HEK293 (cell line): ENCODE data around the gene CTBP2.

Experiments used
- CTCF ChIA-PET: fragments of 350-600 bp; formaldehyde crosslinking; extraction: SDS; loops from one replicate; lab custom pipeline; 2021; ENCODE audit warnings: antibody characterized with exemption; lab: Yijun Ruan, JAX
- POLR2A ChIA-PET: fragments of 300-600 bp; formaldehyde crosslinking; extraction: SDS; loops from one replicate; lab custom pipeline; 2020; ENCODE audit warnings: antibody characterized with exemption, inconsistent platforms; lab: Yijun Ruan, JAX
- H3K27ac ChIP-seq: fragments of 200-500 bp; sonication (Bioruptor generic); 2 replicates; pipeline ENCODE4 v1.5.1; 2014; ENCODE audit warnings: low read depth, low read length, control low read depth, inconsistent platforms; ENCODE audit errors: extremely low read depth
- H3K36me3 ChIP-seq, 2 experiments: fragments of 200-500 bp in 1 of 2; sonication (Bioruptor generic) in 1 of 2; 1 replicate in 1 of 2; 2 replicates in 1 of 2; pipeline ENCODE4 v1.5.1; 2014 to 2017; ENCODE audit warnings: inconsistent platforms in 2 of 2, low read length in 2 of 2; ENCODE audit not compliant: control insufficient read depth in 2 of 2, insufficient read depth in 1 of 2
- H3K4me1 ChIP-seq: fragments of 200-500 bp; sonication (Bioruptor generic); 2 replicates; pipeline ENCODE4 v1.5.1; 2014; ENCODE audit warnings: mild to moderate bottlenecking, low read length, inconsistent platforms; ENCODE audit not compliant: control insufficient read depth, insufficient read depth
- H3K4me3 ChIP-seq: 2 replicates; pipeline ENCODE4 v1.5.1; 2011; ENCODE audit warnings: low read depth, mild to moderate bottlenecking, control low read depth, low read length, moderate library complexity
- H3K9me3 ChIP-seq: fragments of 200-500 bp; sonication (Bioruptor generic); 2 replicates; pipeline ENCODE4 v1.5.1; 2014; ENCODE audit warnings: low read depth, low read length, inconsistent platforms; ENCODE audit not compliant: control insufficient read depth, insufficient read depth
- HOXD13 ChIP-seq: sonication (generic); formaldehyde crosslinking; IDR thresholded peaks from 2 replicates; pipeline ENCODE4 v1.8.0; 2022; ENCODE audit warnings: missing genetic modification reagents, borderline replicate concordance
- PRDM1 ChIP-seq: fragments of 450-650 bp; formaldehyde crosslinking; IDR thresholded peaks from 2 replicates; pipeline ENCODE4; 2016; ENCODE audit warnings: missing biosample characterization, missing genetic modification characterization
- SCRT2 ChIP-seq: fragments of 450-650 bp; formaldehyde crosslinking; IDR thresholded peaks from 2 replicates; pipeline ENCODE4 v1.5.1; 2016; ENCODE audit warnings: missing biosample characterization, missing genetic modification characterization
- SP7 ChIP-seq: fragments of 450-650 bp; formaldehyde crosslinking; IDR thresholded peaks from 2 replicates; pipeline ENCODE4 v1.5.1; 2016; ENCODE audit warnings: missing biosample characterization, missing genetic modification characterization
- ZBTB8A ChIP-seq: fragments of 450-650 bp; formaldehyde crosslinking; IDR thresholded peaks from 2 replicates; pipeline ENCODE4 v1.5.1; 2016; ENCODE audit warnings: missing biosample characterization, missing genetic modification characterization
- ZFHX2 ChIP-seq: fragments of 450-650 bp; formaldehyde crosslinking; conservative IDR thresholded peaks from 2 replicates; pipeline ENCODE4 v1.5.1; 2016; ENCODE audit warnings: missing biosample characterization, missing genetic modification characterization
- ZNF121 ChIP-seq: fragments of 450-650 bp; formaldehyde crosslinking; IDR thresholded peaks from 2 replicates; pipeline ENCODE4 v1.5.1; 2016; ENCODE audit warnings: missing biosample characterization, missing genetic modification characterization
- ZNF140 ChIP-seq: fragments of 450-650 bp; formaldehyde crosslinking; IDR thresholded peaks from 2 replicates; pipeline ENCODE4 v1.5.1; 2016; ENCODE audit warnings: missing biosample characterization, missing genetic modification characterization
- ZNF157 ChIP-seq: fragments of 450-650 bp; formaldehyde crosslinking; IDR thresholded peaks from 2 replicates; pipeline ENCODE4 v1.5.1; 2016; ENCODE audit warnings: missing biosample characterization, missing genetic modification characterization
- ZNF274 ChIP-seq, 2 experiments: fragments of 200-500 bp in 1 of 2; fragments of 450-650 bp in 1 of 2; sonication (Bioruptor generic) in 1 of 2; formaldehyde crosslinking in 1 of 2; IDR thresholded peaks; 2 replicates each; pipeline versions ENCODE4 v1.5.1 to v1.6.1; 2014 to 2016; ENCODE audit warnings: borderline replicate concordance in 1 of 2, inconsistent platforms in 1 of 2, low read length in 1 of 2, missing biosample characterization in 1 of 2, missing genetic modification characterization in 1 of 2
- ZNF404 ChIP-seq: fragments of 450-650 bp; formaldehyde crosslinking; IDR thresholded peaks from 2 replicates; pipeline ENCODE4 v1.5.1; 2017; ENCODE audit warnings: missing biosample characterization, missing genetic modification characterization
- ZNF473 ChIP-seq: fragments of 450-650 bp; formaldehyde crosslinking; IDR thresholded peaks from 2 replicates; pipeline ENCODE4 v1.5.1; 2017; ENCODE audit warnings: missing biosample characterization, missing genetic modification characterization
- ZNF501 ChIP-seq: fragments of 450-650 bp; formaldehyde crosslinking; IDR thresholded peaks from 2 replicates; pipeline ENCODE4 v1.5.1; 2016; ENCODE audit warnings: missing biosample characterization, missing genetic modification characterization
- ZNF530 ChIP-seq: fragments of 450-650 bp; formaldehyde crosslinking; IDR thresholded peaks from 2 replicates; pipeline ENCODE4 v1.5.1; 2016; ENCODE audit warnings: low read depth, missing biosample characterization, missing genetic modification characterization
- ZNF623 ChIP-seq: fragments of 450-650 bp; formaldehyde crosslinking; IDR thresholded peaks from 2 replicates; pipeline ENCODE4 v1.5.1; 2016; ENCODE audit warnings: missing biosample characterization, missing genetic modification characterization
- ZNF660 ChIP-seq: fragments of 450-650 bp; IDR thresholded peaks from 2 replicates; pipeline ENCODE4 v1.5.1; 2018; ENCODE audit warnings: missing biosample characterization, mild to moderate bottlenecking, missing genetic modification characterization
- ZNF791 ChIP-seq: fragments of 450-650 bp; formaldehyde crosslinking; IDR thresholded peaks from 2 replicates; pipeline ENCODE4 v1.5.1; 2016; ENCODE audit warnings: missing biosample characterization, missing genetic modification characterization
- ZNF837 ChIP-seq: fragments of 450-650 bp; formaldehyde crosslinking; IDR thresholded peaks from 2 replicates; pipeline ENCODE4 v1.5.1; 2016; ENCODE audit warnings: missing biosample characterization, missing genetic modification characterization
- ZNF843 ChIP-seq: fragments of 450-650 bp; formaldehyde crosslinking; IDR thresholded peaks from 2 replicates; pipeline ENCODE4 v1.5.1; 2016; ENCODE audit warnings: missing biosample characterization, missing genetic modification characterization
- TF ChIP-seq, protein P1 (sequence below): fragments of 450-650 bp; formaldehyde crosslinking; IDR thresholded peaks from 2 replicates; pipeline ENCODE4 v1.5.1; 2016; ENCODE audit warnings: missing biosample characterization, missing genetic modification characterization
- TF ChIP-seq, protein P2 (sequence below): fragments of 450-650 bp; formaldehyde crosslinking; IDR thresholded peaks from 2 replicates; pipeline ENCODE4 v1.5.1; 2016; ENCODE audit warnings: missing biosample characterization, missing genetic modification characterization
- TF ChIP-seq, protein P3 (sequence below): fragments of 450-650 bp; formaldehyde crosslinking; IDR thresholded peaks from 2 replicates; pipeline ENCODE4 v1.5.1; 2016; ENCODE audit warnings: missing biosample characterization, missing genetic modification characterization
- TF ChIP-seq, protein P4 (sequence below): fragments of 450-650 bp; formaldehyde crosslinking; conservative IDR thresholded peaks from 2 replicates; pipeline ENCODE4 v1.5.1; 2016; ENCODE audit warnings: low read depth, missing biosample characterization, missing genetic modification characterization
- TF ChIP-seq, protein P5 (sequence below): fragments of 450-650 bp; IDR thresholded peaks from 2 replicates; pipeline ENCODE4 v1.5.1; 2018; ENCODE audit warnings: missing biosample characterization, missing genetic modification characterization
- TF ChIP-seq, protein P6 (sequence below): fragments of 450-650 bp; formaldehyde crosslinking; IDR thresholded peaks from 2 replicates; pipeline ENCODE4 v1.5.1; 2016; ENCODE audit warnings: missing biosample characterization, missing genetic modification characterization

CTBP2 gene

DNA sequence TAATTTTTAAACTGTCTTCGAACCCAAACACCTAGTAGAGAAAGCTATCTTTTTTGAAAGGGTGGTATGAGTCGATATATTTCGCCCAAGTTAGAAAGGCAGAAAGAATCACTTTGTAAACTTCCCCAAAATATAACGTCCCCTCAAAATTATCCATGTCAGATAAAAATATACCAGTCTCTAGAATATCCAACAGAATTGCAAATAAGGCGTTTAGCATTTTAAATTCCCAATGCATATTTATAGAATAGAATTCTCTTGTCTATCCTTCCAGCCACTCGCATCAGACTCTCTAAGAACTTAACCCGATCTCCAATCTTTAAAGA is 2.1 kb downstream of the CTBP2 start:
- no peaks in the 10 kb centered on the region for H3K9me3 ChIP-seq
- no peaks in the 10 kb centered on the region for H3K36me3 ChIP-seq
- H3K4me3 ChIP-seq: peak overlapping the region; percentile 82
- peaks cover 42% of the 10 kb centered on the region for H3K4me1 ChIP-seq
- TF ChIP-seq SCRT2 (no peak), ZNF791 (tag by site-specific recombination) (no peak)
- peak overlapping the region; percentile 96 for H3K27ac ChIP-seq
- POLR2A ChIA-PET: no interaction called here
- CTCF ChIA-PET: interaction anchor here (1.0 kb wide), 1 partner anchor 110 kb away, joined by 3 read pairs; no protein-coding TSS in a partner anchor

DNA sequence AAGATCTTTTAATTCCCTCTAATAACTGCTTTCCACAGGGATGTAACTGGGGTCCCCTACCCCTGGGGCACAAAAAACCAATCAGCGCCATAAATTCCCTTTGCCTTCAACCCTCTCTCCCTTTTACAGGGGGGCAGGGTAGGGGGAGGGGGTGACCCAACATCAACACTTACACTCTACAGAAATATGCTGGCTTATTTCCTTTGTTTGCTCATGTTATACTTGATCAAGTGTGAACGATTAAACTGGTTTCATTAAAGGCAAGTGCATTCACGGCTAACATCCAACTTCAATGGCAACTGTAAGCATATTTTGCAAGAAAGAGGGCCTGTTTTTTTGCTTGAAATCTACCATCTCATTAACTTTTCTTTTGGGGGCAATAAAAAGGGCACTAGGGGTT is 2.9 kb downstream of the CTBP2 start:
- ChIA-PET POLR2A (no interaction called here), CTCF (interaction anchor here (0.6 to 0.7 kb wide), 2 partner anchors 24 to 110 kb away, joined by 3 to 4 read pairs; no protein-coding TSS in a partner anchor)
- Histone ChIP-seq H3K36me3 (peaks cover 0 to 2% of the 10 kb centered on the region in 2 experiments; a peak in 1 of 3 replicates), H3K4me1 (peaks cover 49% of the 10 kb centered on the region), H3K9me3 (no peaks in the 10 kb centered on the region), H3K27ac (no peak overlapping the region; the same call in 1 of the 2 replicates), H3K4me3 (peak overlapping the region; percentile 82)
- no peak for TF ChIP-seq ZNF837 (tag by site-specific recombination)
- no peak for TF ChIP-seq ZNF623
- TF ChIP-seq, protein P1, sequence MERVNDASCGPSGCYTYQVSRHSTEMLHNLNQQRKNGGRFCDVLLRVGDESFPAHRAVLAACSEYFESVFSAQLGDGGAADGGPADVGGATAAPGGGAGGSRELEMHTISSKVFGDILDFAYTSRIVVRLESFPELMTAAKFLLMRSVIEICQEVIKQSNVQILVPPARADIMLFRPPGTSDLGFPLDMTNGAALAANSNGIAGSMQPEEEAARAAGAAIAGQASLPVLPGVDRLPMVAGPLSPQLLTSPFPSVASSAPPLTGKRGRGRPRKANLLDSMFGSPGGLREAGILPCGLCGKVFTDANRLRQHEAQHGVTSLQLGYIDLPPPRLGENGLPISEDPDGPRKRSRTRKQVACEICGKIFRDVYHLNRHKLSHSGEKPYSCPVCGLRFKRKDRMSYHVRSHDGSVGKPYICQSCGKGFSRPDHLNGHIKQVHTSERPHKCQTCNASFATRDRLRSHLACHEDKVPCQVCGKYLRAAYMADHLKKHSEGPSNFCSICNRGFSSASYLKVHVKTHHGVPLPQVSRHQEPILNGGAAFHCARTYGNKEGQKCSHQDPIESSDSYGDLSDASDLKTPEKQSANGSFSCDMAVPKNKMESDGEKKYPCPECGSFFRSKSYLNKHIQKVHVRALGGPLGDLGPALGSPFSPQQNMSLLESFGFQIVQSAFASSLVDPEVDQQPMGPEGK (tag by site-specific recombination): 0 out of 2 replicates have a peak, but pooled peaks have one; percentile 49
- TF ChIP-seq, protein P2, sequence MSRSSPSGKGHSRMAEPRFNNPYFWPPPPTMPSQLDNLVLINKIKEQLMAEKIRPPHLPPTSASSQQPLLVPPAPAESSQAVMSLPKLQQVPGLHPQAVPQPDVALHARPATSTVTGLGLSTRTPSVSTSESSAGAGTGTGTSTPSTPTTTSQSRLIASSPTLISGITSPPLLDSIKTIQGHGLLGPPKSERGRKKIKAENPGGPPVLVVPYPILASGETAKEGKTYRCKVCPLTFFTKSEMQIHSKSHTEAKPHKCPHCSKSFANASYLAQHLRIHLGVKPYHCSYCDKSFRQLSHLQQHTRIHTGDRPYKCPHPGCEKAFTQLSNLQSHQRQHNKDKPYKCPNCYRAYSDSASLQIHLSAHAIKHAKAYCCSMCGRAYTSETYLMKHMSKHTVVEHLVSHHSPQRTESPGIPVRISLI (tag by site-specific recombination): no peak
- TF ChIP-seq SP7: peak; percentile 41; the same call in 1 of the 2 replicates
- no peak for TF ChIP-seq HOXD13 (CRISPR knock-in tag)
- TF ChIP-seq, protein P3, sequence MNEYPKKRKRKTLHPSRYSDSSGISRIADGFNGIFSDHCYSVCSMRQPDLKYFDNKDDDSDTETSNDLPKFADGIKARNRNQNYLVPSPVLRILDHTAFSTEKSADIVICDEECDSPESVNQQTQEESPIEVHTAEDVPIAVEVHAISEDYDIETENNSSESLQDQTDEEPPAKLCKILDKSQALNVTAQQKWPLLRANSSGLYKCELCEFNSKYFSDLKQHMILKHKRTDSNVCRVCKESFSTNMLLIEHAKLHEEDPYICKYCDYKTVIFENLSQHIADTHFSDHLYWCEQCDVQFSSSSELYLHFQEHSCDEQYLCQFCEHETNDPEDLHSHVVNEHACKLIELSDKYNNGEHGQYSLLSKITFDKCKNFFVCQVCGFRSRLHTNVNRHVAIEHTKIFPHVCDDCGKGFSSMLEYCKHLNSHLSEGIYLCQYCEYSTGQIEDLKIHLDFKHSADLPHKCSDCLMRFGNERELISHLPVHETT (tag by site-specific recombination): no peak
- TF ChIP-seq PRDM1 (tag by site-specific recombination): 0 out of 2 replicates have a peak, but pooled peaks have one; percentile 30
- TF ChIP-seq, protein P4, sequence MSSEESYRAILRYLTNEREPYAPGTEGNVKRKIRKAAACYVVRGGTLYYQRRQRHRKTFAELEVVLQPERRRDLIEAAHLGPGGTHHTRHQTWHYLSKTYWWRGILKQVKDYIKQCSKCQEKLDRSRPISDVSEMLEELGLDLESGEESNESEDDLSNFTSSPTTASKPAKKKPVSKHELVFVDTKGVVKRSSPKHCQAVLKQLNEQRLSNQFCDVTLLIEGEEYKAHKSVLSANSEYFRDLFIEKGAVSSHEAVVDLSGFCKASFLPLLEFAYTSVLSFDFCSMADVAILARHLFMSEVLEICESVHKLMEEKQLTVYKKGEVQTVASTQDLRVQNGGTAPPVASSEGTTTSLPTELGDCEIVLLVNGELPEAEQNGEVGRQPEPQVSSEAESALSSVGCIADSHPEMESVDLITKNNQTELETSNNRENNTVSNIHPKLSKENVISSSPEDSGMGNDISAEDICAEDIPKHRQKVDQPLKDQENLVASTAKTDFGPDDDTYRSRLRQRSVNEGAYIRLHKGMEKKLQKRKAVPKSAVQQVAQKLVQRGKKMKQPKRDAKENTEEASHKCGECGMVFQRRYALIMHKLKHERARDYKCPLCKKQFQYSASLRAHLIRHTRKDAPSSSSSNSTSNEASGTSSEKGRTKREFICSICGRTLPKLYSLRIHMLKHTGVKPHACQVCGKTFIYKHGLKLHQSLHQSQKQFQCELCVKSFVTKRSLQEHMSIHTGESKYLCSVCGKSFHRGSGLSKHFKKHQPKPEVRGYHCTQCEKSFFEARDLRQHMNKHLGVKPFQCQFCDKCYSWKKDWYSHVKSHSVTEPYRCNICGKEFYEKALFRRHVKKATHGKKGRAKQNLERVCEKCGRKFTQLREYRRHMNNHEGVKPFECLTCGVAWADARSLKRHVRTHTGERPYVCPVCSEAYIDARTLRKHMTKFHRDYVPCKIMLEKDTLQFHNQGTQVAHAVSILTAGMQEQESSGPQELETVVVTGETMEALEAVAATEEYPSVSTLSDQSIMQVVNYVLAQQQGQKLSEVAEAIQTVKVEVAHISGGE: no peak
- no peak for TF ChIP-seq ZNF843 (tag by site-specific recombination)
- TF ChIP-seq ZNF660 (tag by site-specific recombination): no peak
- no peak for TF ChIP-seq ZNF274 (IDR thresholded peaks at IDR 0.05; ENCODE audit: low read length)
- TF ChIP-seq ZNF274 (tag by site-specific recombination; IDR thresholded peaks at IDR 0.05; ENCODE audit: borderline replicate concordance): no peak
- TF ChIP-seq ZNF473 (tag by site-specific recombination): no peak
- TF ChIP-seq ZNF404 (tag by site-specific recombination): no peak
- TF ChIP-seq, protein P5, sequence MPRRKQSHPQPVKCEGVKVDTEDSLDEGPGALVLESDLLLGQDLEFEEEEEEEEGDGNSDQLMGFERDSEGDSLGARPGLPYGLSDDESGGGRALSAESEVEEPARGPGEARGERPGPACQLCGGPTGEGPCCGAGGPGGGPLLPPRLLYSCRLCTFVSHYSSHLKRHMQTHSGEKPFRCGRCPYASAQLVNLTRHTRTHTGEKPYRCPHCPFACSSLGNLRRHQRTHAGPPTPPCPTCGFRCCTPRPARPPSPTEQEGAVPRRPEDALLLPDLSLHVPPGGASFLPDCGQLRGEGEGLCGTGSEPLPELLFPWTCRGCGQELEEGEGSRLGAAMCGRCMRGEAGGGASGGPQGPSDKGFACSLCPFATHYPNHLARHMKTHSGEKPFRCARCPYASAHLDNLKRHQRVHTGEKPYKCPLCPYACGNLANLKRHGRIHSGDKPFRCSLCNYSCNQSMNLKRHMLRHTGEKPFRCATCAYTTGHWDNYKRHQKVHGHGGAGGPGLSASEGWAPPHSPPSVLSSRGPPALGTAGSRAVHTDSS (tag by site-specific recombination): no peak
- TF ChIP-seq ZNF530 (tag by site-specific recombination): no peak
- no peak for TF ChIP-seq ZFHX2
- no peak for TF ChIP-seq ZNF140 (tag by site-specific recombination)
- TF ChIP-seq ZNF121: no peak
- TF ChIP-seq, protein P6, sequence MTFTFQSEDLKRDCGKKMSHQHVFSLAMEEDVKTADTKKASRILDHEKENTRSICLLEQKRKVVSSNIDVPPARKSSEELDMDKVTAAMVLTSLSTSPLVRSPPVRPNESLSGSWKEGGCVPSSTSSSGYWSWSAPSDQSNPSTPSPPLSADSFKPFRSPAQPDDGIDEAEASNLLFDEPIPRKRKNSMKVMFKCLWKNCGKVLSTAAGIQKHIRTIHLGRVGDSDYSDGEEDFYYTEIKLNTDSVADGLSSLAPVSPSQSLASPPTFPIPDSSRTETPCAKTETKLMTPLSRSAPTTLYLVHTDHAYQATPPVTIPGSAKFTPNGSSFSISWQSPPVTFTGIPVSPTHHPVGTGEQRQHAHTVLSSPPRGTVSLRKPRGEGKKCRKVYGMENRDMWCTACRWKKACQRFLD (tag by site-specific recombination): no peak
- no peak for TF ChIP-seq ZNF501
- no peak for TF ChIP-seq ZNF157 (tag by site-specific recombination)
- peak; percentile 38; the same call in 1 of the 2 replicates for TF ChIP-seq ZBTB8A (tag by site-specific recombination)
